ENCODE measurements around the gene ENTPD8. TPM values are rescaled to one million over a fixed set of nuclear protein-coding genes. Genes with fewer than 3 reads are reported as not detected.
A peak's percentile ranks its signal among the peaks of the same experiment; 100 is the strongest.

Gene ENTPD8
- total and polyA plus RNA-seq, 2 experiments from 2014 or later, result 0.15 to 0.51 TPM

DNA sequence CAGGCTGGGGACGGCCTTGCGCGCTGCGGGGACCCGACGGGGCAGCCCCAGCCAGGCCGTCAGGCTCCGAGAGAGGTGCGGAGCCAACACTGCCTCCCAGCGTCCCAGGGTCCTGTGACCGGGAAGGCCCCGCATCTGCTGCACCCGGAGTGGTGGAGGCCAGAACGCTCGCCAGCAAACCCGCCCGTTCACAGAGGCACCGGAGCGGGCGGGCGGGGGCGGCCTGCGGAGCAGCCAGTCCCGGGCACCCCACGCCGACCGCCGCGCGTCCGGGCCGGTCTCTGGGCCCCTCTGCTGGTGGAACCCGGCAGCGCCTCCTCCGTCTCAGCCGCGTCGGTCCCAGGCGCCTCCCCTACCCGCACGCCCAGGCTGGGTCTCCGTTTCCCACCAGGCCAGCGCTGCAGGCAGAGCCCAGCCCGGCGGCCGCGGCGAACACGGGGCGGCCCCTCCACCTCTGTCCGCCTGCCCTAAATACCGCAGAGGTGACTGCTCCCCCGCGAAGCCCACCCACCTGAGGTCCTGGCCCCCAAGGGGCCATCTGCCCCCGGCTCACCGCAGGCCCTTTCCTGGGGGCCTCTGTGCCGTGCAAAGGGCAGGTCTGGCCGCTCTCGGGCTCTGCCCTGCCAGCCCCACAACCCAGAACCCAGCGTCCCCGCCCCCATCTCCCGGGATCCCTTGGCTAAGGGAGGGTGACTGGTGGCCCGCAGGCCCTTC lies 34.1 kb downstream of the ENTPD8 start:
- H3K27me3 ChIP-seq, result no peaks in the 10 kb centered on the region
- no peak overlapping the region for H3K27ac ChIP-seq
- H3K4me3 ChIP-seq, result peak overlapping the region; percentile 7
- no peaks in the 10 kb centered on the region for H3K9me3 ChIP-seq (ENCODE audit: low read depth)
- peaks cover 3% of the 10 kb centered on the region for H3K4me1 ChIP-seq (ENCODE audit: low read depth)
- TF ChIP-seq, protein P1, sequence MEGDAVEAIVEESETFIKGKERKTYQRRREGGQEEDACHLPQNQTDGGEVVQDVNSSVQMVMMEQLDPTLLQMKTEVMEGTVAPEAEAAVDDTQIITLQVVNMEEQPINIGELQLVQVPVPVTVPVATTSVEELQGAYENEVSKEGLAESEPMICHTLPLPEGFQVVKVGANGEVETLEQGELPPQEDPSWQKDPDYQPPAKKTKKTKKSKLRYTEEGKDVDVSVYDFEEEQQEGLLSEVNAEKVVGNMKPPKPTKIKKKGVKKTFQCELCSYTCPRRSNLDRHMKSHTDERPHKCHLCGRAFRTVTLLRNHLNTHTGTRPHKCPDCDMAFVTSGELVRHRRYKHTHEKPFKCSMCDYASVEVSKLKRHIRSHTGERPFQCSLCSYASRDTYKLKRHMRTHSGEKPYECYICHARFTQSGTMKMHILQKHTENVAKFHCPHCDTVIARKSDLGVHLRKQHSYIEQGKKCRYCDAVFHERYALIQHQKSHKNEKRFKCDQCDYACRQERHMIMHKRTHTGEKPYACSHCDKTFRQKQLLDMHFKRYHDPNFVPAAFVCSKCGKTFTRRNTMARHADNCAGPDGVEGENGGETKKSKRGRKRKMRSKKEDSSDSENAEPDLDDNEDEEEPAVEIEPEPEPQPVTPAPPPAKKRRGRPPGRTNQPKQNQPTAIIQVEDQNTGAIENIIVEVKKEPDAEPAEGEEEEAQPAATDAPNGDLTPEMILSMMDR (IDR thresholded peaks at IDR 0.05; ENCODE audit: low read depth, low read length), result peak; percentile 73
- peak; percentile 82 to 87 for DNase-seq (ENCODE audit: low read depth in 1 of 2, low spot score in 1 of 2)
- H3K36me3 ChIP-seq, result no peaks in the 10 kb centered on the region

DNA sequence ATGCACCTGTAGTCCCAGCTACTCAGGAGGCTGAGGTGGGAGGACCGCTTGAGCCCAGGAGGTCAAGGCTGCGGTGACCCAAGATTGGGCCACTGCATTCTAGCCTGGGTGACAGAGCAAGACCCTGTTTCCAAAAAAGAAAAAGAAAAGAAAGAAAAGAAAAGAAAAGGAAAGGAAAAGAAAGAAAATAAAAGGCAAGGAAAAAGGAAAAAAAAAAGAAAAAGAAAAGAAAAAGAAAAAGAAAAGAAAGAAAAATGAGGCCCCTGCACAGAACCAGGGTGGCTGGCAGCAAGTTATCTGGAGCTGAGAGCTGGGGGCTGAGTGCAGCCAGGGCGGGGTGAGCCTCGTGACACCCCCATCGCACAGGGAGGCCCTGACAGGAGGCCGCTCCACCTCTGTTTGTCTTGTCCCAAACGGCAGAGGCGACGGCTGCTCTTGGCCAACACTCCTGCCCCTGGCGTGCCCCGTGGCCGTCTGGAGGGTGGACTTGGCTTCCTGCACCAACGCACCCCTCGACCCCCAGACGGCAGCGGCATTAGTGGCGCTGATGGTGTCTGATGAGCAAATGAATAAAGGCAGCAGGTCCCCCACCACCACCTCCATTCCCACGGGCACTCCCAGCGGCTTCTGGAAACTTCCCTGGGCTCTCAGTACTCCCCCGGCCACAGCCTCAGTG lies 34.9 kb downstream of the ENTPD8 start:
- no peak for DNase-seq (ENCODE audit: low read depth in 1 of 2, low spot score in 1 of 2)

DNA sequence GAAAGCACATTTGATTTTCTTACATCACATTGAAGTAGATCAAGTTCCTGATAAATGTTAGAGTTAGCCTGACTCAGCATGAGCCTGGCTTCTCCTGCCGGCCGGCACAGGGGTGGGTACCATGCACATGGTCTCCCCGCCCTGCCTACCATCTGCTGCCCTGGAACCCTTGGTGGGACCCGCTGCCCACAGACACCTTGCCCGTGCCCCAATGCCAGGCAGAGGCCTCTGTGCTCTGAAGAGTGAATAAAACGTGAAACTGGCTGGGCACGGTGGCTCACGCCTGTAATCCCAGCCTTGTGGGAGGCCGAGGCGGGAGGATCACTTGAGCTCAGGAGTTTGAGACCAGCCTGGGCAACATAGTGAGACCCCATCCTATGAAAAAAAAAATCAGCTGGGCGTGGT lies 35.5 kb downstream of the ENTPD8 start:
- H3K36me3 ChIP-seq, result no peaks in the 10 kb centered on the region
- no peaks in the 10 kb centered on the region for H3K27me3 ChIP-seq
- TF ChIP-seq, protein P1 (IDR thresholded peaks at IDR 0.05; ENCODE audit: low read depth, low read length), result no peak
- no peaks in the 10 kb centered on the region for H3K9me3 ChIP-seq (ENCODE audit: low read depth)
- no peaks in the 10 kb centered on the region for H3K4me1 ChIP-seq (ENCODE audit: low read depth)
- DNase-seq (ENCODE audit: low read depth in 1 of 2, low spot score in 1 of 2), result no peak
- no peak overlapping the region for H3K4me3 ChIP-seq
- no peak overlapping the region for H3K27ac ChIP-seq

More for the DNA sequence above, 34.9 kb downstream of the ENTPD8 start:
- Histone ChIP-seq H3K4me3 (no peak overlapping the region), H3K36me3 (no peaks in the 10 kb centered on the region), H3K27me3 (no peaks in the 10 kb centered on the region), H3K27ac (no peak overlapping the region), H3K4me1 (ENCODE audit: low read depth) (no peaks in the 10 kb centered on the region), H3K9me3 (ENCODE audit: low read depth) (no peaks in the 10 kb centered on the region)
- TF ChIP-seq, protein P1 (IDR thresholded peaks at IDR 0.05; ENCODE audit: low read depth, low read length), result no peak

DNA sequence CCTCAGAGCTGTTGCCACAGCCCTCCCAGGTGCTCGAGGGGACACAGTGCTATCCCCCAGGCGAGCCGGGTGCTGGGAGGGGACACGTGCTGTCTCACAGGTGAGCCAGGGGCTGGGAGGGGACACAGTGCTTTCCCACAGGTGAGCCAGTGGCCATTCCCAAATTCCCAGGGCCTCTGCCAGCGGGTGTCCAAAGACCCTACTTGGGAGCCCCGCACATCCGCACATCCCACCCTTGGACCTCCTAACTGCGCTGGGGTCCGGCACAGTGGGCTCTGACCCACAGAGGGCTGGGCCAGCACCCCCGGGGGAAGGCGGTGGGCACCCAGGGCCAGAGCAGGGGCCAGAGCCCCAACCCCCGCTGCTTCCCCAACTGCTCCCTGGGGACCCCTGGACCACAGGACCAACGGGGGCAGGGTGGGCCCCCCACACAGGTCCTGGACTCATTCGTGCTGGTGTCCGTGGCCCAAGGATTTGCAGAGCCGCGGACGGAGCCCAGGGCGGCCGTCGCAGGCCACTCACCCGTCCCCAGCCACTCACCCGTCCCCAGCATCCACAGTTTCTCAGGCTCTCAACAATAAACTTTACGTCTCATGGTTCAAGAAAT lies 36.1 kb downstream of the ENTPD8 start:
- no peaks in the 10 kb centered on the region for H3K27me3 ChIP-seq
- H3K9me3 ChIP-seq (ENCODE audit: low read depth), result no peaks in the 10 kb centered on the region
- no peaks in the 10 kb centered on the region for H3K4me1 ChIP-seq (ENCODE audit: low read depth)
- H3K36me3 ChIP-seq, result no peaks in the 10 kb centered on the region
- no peak for DNase-seq (ENCODE audit: low read depth in 1 of 2, low spot score in 1 of 2)
- H3K4me3 ChIP-seq, result no peak overlapping the region
- H3K27ac ChIP-seq, result no peak overlapping the region
- TF ChIP-seq, protein P1 (IDR thresholded peaks at IDR 0.05; ENCODE audit: low read depth, low read length), result no peak

DNA sequence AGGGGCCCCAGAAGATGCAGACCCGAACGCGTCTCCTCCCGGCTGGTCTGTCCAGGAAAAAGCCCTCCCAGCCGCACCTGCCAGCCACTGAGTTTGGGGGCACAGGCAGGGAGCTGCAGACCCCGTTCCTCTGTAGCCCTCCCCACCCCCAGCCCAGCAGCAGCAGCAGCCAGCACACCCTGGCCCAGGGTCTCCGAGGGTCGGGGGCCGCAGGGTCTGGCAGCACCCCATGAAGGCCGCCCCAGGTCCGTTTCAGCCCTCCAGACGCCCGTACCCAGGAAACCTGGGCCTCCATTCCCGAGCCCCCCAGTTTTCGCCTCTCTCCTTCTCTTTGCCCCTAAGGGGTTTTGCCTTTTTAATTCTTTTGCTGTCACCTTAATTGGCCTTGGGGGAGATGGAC lies 37.9 kb downstream of the ENTPD8 start:
- DNase-seq (ENCODE audit: low read depth in 1 of 2, low spot score in 1 of 2), result no peak
- no peak overlapping the region for H3K27ac ChIP-seq

More for the DNA sequence above, 37.9 kb downstream of the ENTPD8 start:
- TF ChIP-seq, protein P1 (IDR thresholded peaks at IDR 0.05; ENCODE audit: low read depth, low read length), result no peak
- Histone ChIP-seq H3K4me3 (no peak overlapping the region), H3K9me3 (ENCODE audit: low read depth) (no peaks in the 10 kb centered on the region), H3K36me3 (no peaks in the 10 kb centered on the region), H3K4me1 (ENCODE audit: low read depth) (no peaks in the 10 kb centered on the region), H3K27me3 (no peaks in the 10 kb centered on the region)

All from cardiac muscle cell (in vitro differentiated cells and primary cell).